Measurements from ENCODE around the gene MEX3A. TPM values are rescaled to one million over a fixed set of nuclear protein-coding genes. Genes with fewer than 3 reads are reported as not detected.
A peak's percentile ranks its signal among the peaks of the same experiment; 100 is the strongest.
"Not testable (repeated sequence)": the region's sequence is repeated elsewhere in the genome, so short reads cannot be mapped to it uniquely, and the experiment has no call there.

MEX3A gene
- total and polyA plus RNA-seq, 4 donors, result 0.52 to 1.3 (median 0.91) TPM

- Histone ChIP-seq H3K27ac (ENCODE audit: low read depth in 1 of 2, low read length in 2 of 2) (peak overlapping the region; percentile 80 to 81), H3K9me3 (ENCODE audit: control insufficient read depth in 4 of 4, low read length in 3 of 4) (no peaks in the 10 kb centered on the region), H3K4me1 (ENCODE audit: control insufficient read depth in 4 of 4, insufficient read depth in 4 of 4, low read length in 3 of 4) (peaks cover 16 to 60% (median 41%) of the 10 kb centered on the region in 4 donors), H3K4me3 (ENCODE audit: low read depth in 1 of 3, low read length in 3 of 3) (peak overlapping the region in 2 of 3 donors; percentile 5 to 21), H3K36me3 (ENCODE audit: control insufficient read depth in 4 of 4, insufficient read depth in 3 of 4, low read depth in 1 of 4, low read length in 3 of 4) (no peaks in the 10 kb centered on the region), H3K27me3 (ENCODE audit: control insufficient read depth in 4 of 4, insufficient read depth in 4 of 4, low read length in 3 of 4) (no peaks in the 10 kb centered on the region), H3K9ac (ENCODE audit: low read depth in 1 of 2, low read length in 2 of 2) (peak overlapping the region; percentile 76 to 95)
- WGBS, result 60% methylated on average over 13 of the region's 13 CpGs
- no peak for TF ChIP-seq YY1 (IDR thresholded peaks at IDR 0.05)
- no peak for TF ChIP-seq HNF4G (IDR thresholded peaks at IDR 0.05)
- TF ChIP-seq FOXA1 (IDR thresholded peaks at IDR 0.05), result no peak
- no peak for TF ChIP-seq CTCF (IDR thresholded peaks at IDR 0.05; ENCODE audit: low read depth, low read length, missing input control)
- TF ChIP-seq, protein P1, sequence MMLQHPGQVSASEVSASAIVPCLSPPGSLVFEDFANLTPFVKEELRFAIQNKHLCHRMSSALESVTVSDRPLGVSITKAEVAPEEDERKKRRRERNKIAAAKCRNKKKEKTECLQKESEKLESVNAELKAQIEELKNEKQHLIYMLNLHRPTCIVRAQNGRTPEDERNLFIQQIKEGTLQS (IDR thresholded peaks at IDR 0.05), result no peak
- no peak for TF ChIP-seq TAF1 (conservative IDR thresholded peaks at IDR 0.05)
- no peak for TF ChIP-seq SP1 (IDR thresholded peaks at IDR 0.05)
- TF ChIP-seq, protein P2, sequence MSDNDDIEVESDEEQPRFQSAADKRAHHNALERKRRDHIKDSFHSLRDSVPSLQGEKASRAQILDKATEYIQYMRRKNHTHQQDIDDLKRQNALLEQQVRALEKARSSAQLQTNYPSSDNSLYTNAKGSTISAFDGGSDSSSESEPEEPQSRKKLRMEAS (IDR thresholded peaks at IDR 0.05), result no peak
- TF ChIP-seq EGR1 (IDR thresholded peaks at IDR 0.05; ENCODE audit: low read depth in 2 of 2), result no peak
- TF ChIP-seq, protein P3, sequence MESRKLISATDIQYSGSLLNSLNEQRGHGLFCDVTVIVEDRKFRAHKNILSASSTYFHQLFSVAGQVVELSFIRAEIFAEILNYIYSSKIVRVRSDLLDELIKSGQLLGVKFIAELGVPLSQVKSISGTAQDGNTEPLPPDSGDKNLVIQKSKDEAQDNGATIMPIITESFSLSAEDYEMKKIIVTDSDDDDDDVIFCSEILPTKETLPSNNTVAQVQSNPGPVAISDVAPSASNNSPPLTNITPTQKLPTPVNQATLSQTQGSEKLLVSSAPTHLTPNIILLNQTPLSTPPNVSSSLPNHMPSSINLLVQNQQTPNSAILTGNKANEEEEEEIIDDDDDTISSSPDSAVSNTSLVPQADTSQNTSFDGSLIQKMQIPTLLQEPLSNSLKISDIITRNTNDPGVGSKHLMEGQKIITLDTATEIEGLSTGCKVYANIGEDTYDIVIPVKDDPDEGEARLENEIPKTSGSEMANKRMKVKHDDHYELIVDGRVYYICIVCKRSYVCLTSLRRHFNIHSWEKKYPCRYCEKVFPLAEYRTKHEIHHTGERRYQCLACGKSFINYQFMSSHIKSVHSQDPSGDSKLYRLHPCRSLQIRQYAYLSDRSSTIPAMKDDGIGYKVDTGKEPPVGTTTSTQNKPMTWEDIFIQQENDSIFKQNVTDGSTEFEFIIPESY (IDR thresholded peaks at IDR 0.05), result no peak
- no peak for TF ChIP-seq JUND (IDR thresholded peaks at IDR 0.05)
- TF ChIP-seq RAD21 (IDR thresholded peaks at IDR 0.05), result no peak
- TF ChIP-seq REST (IDR thresholded peaks at IDR 0.05), result no peak
- no peak for TF ChIP-seq RXRA (IDR thresholded peaks at IDR 0.05)
- TF ChIP-seq NR2F2 (IDR thresholded peaks at IDR 0.05), result no peak
- DNase-seq (ENCODE audit: low spot score), result no peak
Observed at GRCh38 chr1:156117414-156118176, 35.3 kb upstream of the MEX3A start.

DNA sequence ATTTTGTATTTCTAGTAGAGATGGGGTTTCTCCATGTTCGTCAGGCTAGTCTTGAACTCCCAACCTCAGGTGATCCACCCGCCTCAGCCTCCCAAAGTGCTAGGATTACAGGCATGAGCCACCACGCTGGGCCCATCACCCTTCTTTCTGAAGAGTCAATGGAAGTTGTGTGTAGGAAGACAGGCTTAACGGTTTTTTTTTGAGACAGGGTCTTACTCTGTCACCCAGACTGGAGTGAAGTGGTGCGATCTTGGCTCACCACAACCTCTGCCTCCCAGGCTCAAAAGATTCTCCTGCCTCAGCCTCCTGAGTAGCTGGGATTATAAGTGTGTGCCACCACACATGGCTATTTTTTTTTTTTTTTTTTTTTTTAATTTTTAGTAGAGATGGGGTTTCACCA is 34.5 kb upstream of the MEX3A start:
- not testable (repeated sequence) for DNase-seq (ENCODE audit: low spot score); H3K9ac ChIP-seq (ENCODE audit: low read depth in 1 of 2, low read length in 2 of 2); H3K9me3 ChIP-seq (ENCODE audit: control insufficient read depth in 4 of 4, low read length in 3 of 4); H3K27me3 ChIP-seq (ENCODE audit: control insufficient read depth in 4 of 4, insufficient read depth in 4 of 4, low read length in 3 of 4); H3K36me3 ChIP-seq (ENCODE audit: control insufficient read depth in 4 of 4, insufficient read depth in 3 of 4, low read depth in 1 of 4, low read length in 3 of 4)
- Histone ChIP-seq H3K27ac (ENCODE audit: low read depth in 1 of 2, low read length in 2 of 2) (peak overlapping the region; percentile 82 to 91), H3K4me3 (ENCODE audit: low read depth in 1 of 3, low read length in 3 of 3) (peak overlapping the region in 2 of 3 donors; percentile 65 to 69), H3K4me1 (ENCODE audit: control insufficient read depth in 4 of 4, insufficient read depth in 4 of 4, low read length in 3 of 4) (peaks cover 16 to 53% (median 35%) of the 10 kb centered on the region in 4 donors)
- 87% methylated on average over 5 of the region's 5 CpGs for WGBS
